LNCaP clone FGC (cell line): ENCODE data around the gene GRK3.
"Not testable (repeated sequence)": the region's sequence is repeated elsewhere in the genome, so short reads cannot be mapped to it uniquely, and the experiment has no call there.

ENCODE experiments used
- DNase-seq: peaks from one replicate; pipeline ENCODE4 v3.0.0-alpha.2; 2011; ENCODE audit warnings: low read depth
- H3K4me3 ChIP-seq: 2 replicates; pipeline ENCODE4 v1.5.1; 2011; ENCODE audit warnings: mild to moderate bottlenecking, low read depth, low read length, control low read depth
- TF ChIP-seq, protein P1 (sequence below): IDR thresholded peaks from 2 replicates; pipeline ENCODE4 v1.5.1; 2012; ENCODE audit warnings: mild to moderate bottlenecking; ENCODE audit not compliant: control insufficient read depth, insufficient read depth; ENCODE audit errors: extremely low read depth

The GRK3 gene

DNA sequence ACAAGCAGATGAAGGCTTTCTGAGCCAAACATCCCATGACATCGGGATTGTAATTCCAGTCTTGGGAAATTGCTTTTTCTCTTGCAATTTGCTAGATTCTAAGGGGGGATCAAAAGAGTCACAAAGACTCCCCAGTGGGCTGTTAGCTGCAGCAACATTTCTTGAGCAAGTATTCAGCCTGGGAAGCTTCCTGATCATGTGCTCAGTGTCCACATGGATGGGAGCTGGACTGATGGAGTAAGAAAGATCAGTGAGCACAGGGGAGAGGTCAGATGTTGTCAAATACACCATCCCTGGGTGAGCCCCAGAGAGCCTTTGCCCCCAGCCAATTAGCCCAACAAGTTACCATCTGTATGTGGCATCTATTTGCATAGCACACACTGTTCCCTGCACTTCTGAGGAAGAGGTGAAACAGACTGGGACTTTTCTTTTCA lies 10.2 kb upstream of the GRK3 start:
- no peak for DNase-seq
- no peak overlapping the region for H3K4me3 ChIP-seq
- TF ChIP-seq, protein P1, sequence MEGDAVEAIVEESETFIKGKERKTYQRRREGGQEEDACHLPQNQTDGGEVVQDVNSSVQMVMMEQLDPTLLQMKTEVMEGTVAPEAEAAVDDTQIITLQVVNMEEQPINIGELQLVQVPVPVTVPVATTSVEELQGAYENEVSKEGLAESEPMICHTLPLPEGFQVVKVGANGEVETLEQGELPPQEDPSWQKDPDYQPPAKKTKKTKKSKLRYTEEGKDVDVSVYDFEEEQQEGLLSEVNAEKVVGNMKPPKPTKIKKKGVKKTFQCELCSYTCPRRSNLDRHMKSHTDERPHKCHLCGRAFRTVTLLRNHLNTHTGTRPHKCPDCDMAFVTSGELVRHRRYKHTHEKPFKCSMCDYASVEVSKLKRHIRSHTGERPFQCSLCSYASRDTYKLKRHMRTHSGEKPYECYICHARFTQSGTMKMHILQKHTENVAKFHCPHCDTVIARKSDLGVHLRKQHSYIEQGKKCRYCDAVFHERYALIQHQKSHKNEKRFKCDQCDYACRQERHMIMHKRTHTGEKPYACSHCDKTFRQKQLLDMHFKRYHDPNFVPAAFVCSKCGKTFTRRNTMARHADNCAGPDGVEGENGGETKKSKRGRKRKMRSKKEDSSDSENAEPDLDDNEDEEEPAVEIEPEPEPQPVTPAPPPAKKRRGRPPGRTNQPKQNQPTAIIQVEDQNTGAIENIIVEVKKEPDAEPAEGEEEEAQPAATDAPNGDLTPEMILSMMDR: no peak

DNA sequence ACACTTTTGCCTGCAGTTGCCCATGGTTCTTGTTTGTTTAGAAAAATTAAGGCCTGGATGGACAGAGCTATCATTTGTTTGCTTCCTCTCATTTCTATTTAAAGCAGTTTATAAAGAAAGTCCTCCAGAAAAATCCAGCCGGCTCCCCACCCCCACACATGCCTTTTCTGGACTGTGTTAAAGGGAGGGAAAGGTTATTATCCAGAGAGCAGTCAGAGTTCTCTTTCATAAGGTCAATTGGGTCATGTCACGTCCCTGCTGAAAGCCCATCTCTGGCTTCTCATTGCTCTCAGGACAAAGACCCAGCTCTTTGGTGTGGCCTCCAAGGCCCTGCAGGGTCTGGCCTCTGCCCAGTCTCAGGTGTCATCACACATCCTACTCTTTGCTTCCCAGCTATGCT lies 9.8 kb upstream of the GRK3 start:
- no peak overlapping the region for H3K4me3 ChIP-seq
- TF ChIP-seq, protein P1: no peak
- DNase-seq: no peak

DNA sequence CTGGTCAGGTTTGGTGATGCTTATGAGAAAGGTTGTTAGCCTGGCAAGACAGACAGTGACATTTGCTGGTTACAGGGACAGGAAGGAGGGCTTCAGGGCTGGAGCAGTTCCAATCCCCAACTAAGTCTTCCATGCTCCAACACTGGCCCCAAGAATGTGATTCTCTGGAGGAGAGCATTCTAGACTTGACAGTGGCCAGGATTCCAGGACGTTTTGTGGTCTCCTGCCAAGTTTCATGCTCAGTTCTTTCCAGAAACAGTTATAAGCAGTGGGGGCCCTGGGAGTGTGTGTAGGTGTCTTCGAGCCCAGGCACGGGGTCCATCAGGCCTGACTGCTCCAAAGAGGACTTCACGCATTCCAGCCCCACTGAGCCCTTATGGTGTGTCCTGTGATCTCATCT lies 8.9 kb upstream of the GRK3 start:
- TF ChIP-seq, protein P1: no peak
- H3K4me3 ChIP-seq: no peak overlapping the region
- DNase-seq: no peak

DNA sequence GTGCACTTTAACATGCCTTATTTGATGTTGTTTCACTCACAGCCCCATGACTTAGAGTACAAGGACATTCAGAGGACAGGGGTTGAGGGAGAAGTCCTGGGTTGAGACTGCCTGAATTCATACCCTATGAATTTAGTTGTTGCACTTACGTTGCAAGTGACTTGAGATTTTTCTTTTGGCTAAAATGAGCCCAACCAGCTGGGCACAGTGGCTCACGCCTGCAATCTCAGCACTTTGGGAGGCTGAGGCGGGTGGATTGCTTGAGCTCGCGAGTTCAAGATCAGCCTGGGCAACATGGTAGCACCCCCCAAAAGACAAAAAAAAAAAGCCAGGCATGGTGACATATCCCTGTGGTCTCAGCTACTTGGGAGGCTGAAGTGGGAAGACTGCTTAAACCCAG lies 7.3 kb upstream of the GRK3 start:
- no peak for DNase-seq
- TF ChIP-seq, protein P1: no peak
- H3K4me3 ChIP-seq: no peak overlapping the region

DNA sequence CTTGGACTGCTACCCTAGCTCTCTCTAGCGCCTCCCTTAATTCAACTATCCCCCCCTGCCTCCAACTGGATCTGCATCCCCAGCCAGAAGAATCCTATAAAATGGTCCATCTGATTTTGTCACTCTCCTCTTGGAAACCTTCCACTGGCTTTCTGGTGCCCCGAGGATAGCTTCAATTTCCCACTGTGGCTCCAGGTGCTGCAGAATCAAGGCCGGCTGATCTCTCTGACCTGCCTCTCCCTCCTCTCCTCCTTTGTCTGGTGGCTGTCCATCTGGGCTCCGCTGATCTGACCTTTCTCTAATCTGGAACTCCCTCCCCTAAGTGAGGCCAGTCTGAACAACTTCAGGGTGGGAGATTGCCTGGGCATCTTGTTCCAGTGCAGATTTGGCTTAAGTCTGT lies 6.1 kb upstream of the GRK3 start:
- no peak for DNase-seq
- no peak overlapping the region for H3K4me3 ChIP-seq
- TF ChIP-seq, protein P1: no peak

DNA sequence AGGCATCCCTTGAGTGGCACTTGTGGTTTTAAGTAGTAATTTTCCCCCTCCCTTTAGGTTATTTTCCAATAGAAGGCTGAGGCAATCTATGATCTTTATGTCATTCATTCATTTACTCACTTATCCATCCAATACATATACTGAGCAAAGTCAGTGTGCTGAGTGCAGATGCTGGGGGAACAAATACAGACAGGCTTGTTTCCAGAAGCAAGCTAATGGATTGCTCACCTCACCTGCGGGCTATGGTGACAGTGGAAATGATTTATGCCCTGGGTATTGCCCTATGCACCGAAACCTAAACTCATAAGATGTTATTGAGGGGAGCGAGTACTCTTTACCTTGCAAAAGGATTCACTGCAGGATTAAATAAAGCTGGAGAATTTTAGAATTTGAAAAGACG lies 4.6 kb upstream of the GRK3 start:
- not testable (repeated sequence) for DNase-seq, H3K4me3 ChIP-seq

DNA sequence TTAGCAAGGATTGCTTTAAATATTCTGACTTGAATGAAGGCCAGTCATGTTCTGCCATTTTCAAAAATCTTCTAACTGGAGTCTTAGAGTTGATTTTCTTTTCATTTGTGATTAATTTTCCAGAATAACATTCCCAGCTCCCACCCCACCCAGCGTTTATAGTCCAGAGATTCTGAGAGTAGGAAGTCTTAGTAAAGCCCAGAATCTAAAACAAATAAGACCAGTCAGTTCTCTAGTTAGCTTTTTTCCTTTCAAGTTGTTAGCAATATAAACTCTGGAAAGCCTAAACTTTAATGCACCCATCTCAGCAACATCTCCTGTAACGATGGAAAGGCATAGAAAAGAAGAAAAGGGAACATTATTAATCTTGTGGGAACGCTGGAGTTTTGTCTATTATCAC lies 3.3 kb upstream of the GRK3 start:
- H3K4me3 ChIP-seq, DNase-seq: not testable (repeated sequence)

DNA sequence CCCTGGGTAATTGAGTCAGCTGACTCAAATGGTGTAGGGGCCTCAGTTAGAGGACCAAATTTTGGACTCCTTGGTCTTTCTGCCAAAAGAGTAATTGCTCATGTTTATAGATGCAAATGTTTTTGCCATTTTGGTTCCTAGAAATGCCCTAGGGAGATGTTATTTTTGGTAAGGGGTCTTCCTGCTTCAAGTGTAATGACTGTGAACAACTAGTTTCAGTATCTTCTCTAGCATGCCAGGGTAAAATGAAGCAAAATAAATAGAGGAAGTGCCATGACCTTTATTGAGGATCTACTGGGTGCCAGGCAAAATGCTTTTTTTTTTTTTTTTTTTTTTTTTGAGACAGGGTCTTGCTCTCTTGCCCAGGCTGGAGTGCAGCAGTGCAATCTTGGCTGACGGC lies 2.5 kb upstream of the GRK3 start:
- not testable (repeated sequence) for DNase-seq, H3K4me3 ChIP-seq

DNA sequence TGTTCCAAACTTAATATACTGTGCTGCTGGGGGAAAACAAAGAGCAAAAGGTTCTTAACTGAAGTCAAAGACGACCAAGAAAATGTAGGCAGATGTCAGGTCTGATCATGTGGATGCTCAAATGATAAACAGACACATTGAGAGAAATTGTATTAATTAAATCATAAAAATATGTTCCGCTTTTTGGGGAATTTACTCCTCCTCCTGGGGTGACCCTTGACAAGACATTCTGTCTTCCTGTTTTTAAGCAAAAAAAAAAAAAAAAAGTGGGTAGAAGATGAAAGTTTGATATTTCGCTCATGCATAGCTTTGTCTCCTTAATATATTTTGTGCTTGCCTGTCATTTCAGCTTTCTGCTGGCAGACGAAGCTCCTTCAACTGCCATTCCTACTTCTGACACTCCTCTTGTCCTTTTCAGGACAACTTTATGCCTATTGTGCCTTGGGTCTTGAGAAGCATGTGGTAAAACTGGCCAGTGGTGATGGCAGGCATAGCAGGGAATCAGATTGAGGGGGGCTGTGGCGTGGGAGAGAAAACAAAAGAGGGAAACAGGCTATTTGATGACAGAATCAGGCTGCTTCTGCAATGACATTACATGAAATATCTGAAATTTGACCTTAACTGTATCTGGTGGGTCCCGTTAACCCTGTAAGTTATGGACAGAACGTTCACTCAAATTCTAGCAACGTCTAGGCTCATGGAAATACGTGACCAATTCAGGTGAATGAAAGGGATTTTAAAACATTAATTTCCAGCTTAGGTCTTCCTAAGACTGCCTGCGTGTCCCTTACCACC lies 1.3 kb upstream of the GRK3 start:
- H3K4me3 ChIP-seq, DNase-seq: not testable (repeated sequence)
